GM12878 (cell line): ENCODE results near the gene KRT75. TPM values are rescaled to one million over a fixed set of nuclear protein-coding genes. Genes with fewer than 3 reads are reported as not detected.

ENCODE experiments used
- ATAC-seq: fragments of 200-7000 bp; cut with Tn5 transposase; 3 replicates; pipeline ENCODE4 v1.9.1; 2020; ENCODE audit warnings: mild to moderate bottlenecking, moderate library complexity
- BruUV-seq: library from RNA; stranded (reverse); fragments of 400-500 nt; replicated peaks from 2 replicates; lab custom pipeline; 2021; lab: Mats Ljungman, UMichigan
- CTCF ChIA-PET: fragments of 300-600 bp; sonication (Branson Sonifier 250); formaldehyde crosslinking; extraction: SDS; loops from one replicate; lab custom pipeline; 2021; ENCODE audit warnings: inconsistent platforms; lab: Yijun Ruan, JAX
- POLR2A ChIA-PET: fragments of 350-600 bp; formaldehyde crosslinking; extraction: SDS; loops from one replicate; lab custom pipeline; 2021; ENCODE audit warnings: inconsistent platforms; lab: Charles Lee
- RAD21 ChIA-PET: fragments of 300-600 bp; sonication (Branson Sonifier 250); formaldehyde crosslinking; loops from one replicate; lab custom pipeline; 2023; ENCODE audit warnings: antibody characterized with exemption; ENCODE audit not compliant: unreplicated experiment; lab: Charles Lee
- SMC1A ChIA-PET: fragments of 300-600 bp; sonication (Branson Sonifier 250); formaldehyde crosslinking; loops from one replicate; lab custom pipeline; 2023; ENCODE audit not compliant: unreplicated experiment, uncharacterized antibody; lab: Charles Lee
- DNase-seq: peaks from one replicate; pipeline ENCODE4 v3.0.0-alpha.2; 2011; ENCODE audit warnings: low read depth, low spot score
- FAIRE-seq: peaks from 3 replicates; lab custom pipeline; 2011; peaks lifted over from hg19 to GRCh38; lab: Jason Lieb, UNC
- H2AFZ ChIP-seq: 2 replicates; pipeline ENCODE4 v1.6.0; 2011; ENCODE audit warnings: low read depth, low read length, control low read depth; ENCODE audit not compliant: control insufficient read depth
- H3K27ac ChIP-seq: 2 replicates; pipeline ENCODE4 v1.5.1; 2011; ENCODE audit warnings: control low read depth; ENCODE audit not compliant: control insufficient read depth, insufficient read depth
- H3K27me3 ChIP-seq, 2 experiments: replicated peaks in 1 of 2; 2 replicates each; pipeline versions ENCODE4 v1.6.0 to v1.6.1; 2011; ENCODE audit warnings: low read length in 1 of 2; ENCODE audit not compliant: control insufficient read depth in 2 of 2, insufficient read depth in 2 of 2
- H3K36me3 ChIP-seq, 2 experiments: 2 replicates each; pipeline ENCODE4 v1.5.1; 2011; ENCODE audit warnings: low read length in 1 of 2; ENCODE audit not compliant: control insufficient read depth in 2 of 2, insufficient read depth in 2 of 2
- H3K4me1 ChIP-seq: 2 replicates; pipeline ENCODE4 v1.6.1; 2011; ENCODE audit warnings: mild to moderate bottlenecking, low read length, moderate library complexity, mixed read lengths; ENCODE audit not compliant: control insufficient read depth, insufficient read depth
- H3K4me2 ChIP-seq: 2 replicates; pipeline ENCODE4 v1.6.0; 2011; ENCODE audit warnings: control low read depth; ENCODE audit not compliant: control insufficient read depth, insufficient read depth
- H3K4me3 ChIP-seq: fragments of 200-600 bp; sonication (generic); 2 replicates; pipeline ENCODE4 v1.5.1; 2016
- H3K79me2 ChIP-seq: 2 replicates; pipeline ENCODE4 v1.6.0; 2011; ENCODE audit warnings: low read length; ENCODE audit not compliant: control insufficient read depth, insufficient read depth
- H3K9ac ChIP-seq: 2 replicates; pipeline ENCODE4 v1.8.0; 2011; ENCODE audit warnings: low read length, control low read depth, mixed read lengths; ENCODE audit not compliant: control insufficient read depth, insufficient read depth
- H3K9me3 ChIP-seq: replicated peaks from 3 replicates; pipeline ENCODE4 v1.5.1; 2011; ENCODE audit warnings: mild to moderate bottlenecking, low read length; ENCODE audit not compliant: control insufficient read depth, insufficient read depth
- H4K20me1 ChIP-seq: 2 replicates; pipeline ENCODE4 v1.6.0; 2011; ENCODE audit not compliant: control insufficient read depth, insufficient read depth
- BACH1 ChIP-seq: fragments of 450-650 bp; IDR thresholded peaks from 2 replicates; pipeline ENCODE4 v1.6.1; 2017; ENCODE audit warnings: mild to moderate bottlenecking, borderline replicate concordance
- LARP7 ChIP-seq: fragments of 450-650 bp; IDR thresholded peaks from 2 replicates; pipeline ENCODE4 v1.6.1; 2017; ENCODE audit warnings: mild to moderate bottlenecking
- NBN ChIP-seq: fragments of 450-650 bp; IDR thresholded peaks from 2 replicates; pipeline ENCODE4 v1.6.1; 2016
- NFYA ChIP-seq: IDR thresholded peaks from 2 replicates; pipeline ENCODE4 v1.6.1; 2011; ENCODE audit warnings: low read depth, mild to moderate bottlenecking, low read length, improper control_type of control experiment, borderline replicate concordance
- PAX8 ChIP-seq: fragments of 450-650 bp; IDR thresholded peaks from 2 replicates; pipeline ENCODE4 v1.6.1; 2017; ENCODE audit warnings: mild to moderate bottlenecking, moderate library complexity
- RAD51 ChIP-seq: fragments of 450-650 bp; IDR thresholded peaks from 2 replicates; pipeline ENCODE4 v1.6.1; 2016; ENCODE audit warnings: moderate library complexity, mild to moderate bottlenecking, inconsistent platforms
- RUNX3 ChIP-seq: IDR thresholded peaks from 2 replicates; pipeline ENCODE4 v1.6.1; 2012; ENCODE audit warnings: low read length, inconsistent platforms
- SMAD5 ChIP-seq: IDR thresholded peaks from 2 replicates; pipeline ENCODE4 v1.6.1; 2016; ENCODE audit warnings: antibody characterized with exemption, low read depth
- SPI1 ChIP-seq: IDR thresholded peaks from 2 replicates; pipeline ENCODE4 v1.6.1; 2011; ENCODE audit warnings: low read depth, mild to moderate bottlenecking, low read length, moderate library complexity, borderline replicate concordance; ENCODE audit not compliant: insufficient read depth
- STAT3 ChIP-seq: IDR thresholded peaks from 2 replicates; pipeline ENCODE4 v1.6.1; 2011; ENCODE audit warnings: low read depth, low read length, improper control_type of control experiment
- YBX1 ChIP-seq: fragments of 450-650 bp; IDR thresholded peaks from 2 replicates; pipeline ENCODE4 v1.6.1; 2016; ENCODE audit warnings: antibody characterized with exemption
- WGBS: methylation state at CpG from one replicate; pipeline ENCODE4 v1.1.6; 2016; ENCODE audit warnings: low lambda C conversion rate; ENCODE audit not compliant: insufficient replicate concordance, insufficient coverage; ENCODE audit errors: missing lambda C conversion rate; 5-methylcytosine and 5-hydroxymethylcytosine counted together
- in situ Hi-C: fragments of 300-500 bp; cut with MboI; formaldehyde crosslinking; loops from 9 replicates; pipeline ENCODE4 v1.14.3; 2018; ENCODE audit warnings: mixed read lengths
- intact Hi-C: fragments of 100-400 bp; cut with micrococcal nuclease; formaldehyde crosslinking; loops from one replicate; pipeline ENCODE4 v1.14.2; 2022; ENCODE audit not compliant: unreplicated experiment
- polyA plus RNA-seq, 11 experiments: library from polyadenylated mRNA; depleted of rRNA in 4 of 11; unstranded in 6 of 11; stranded (reverse) in 5 of 11; fragments of >200 nt; fragmentation: Nextera tagmentation in 4 of 11; fragmentation: Illumina TruSeq in 1 of 11; extraction: Ambion mirVana in 4 of 11; extraction: Trizol in 1 of 11; gene quantifications; 1 replicate in 1 of 11; 2 replicates in 10 of 11; pipeline versions ENCODE4 v1.2.1 to v1.2.3, GENCODE V29; 2011 to 2016; ENCODE audit warnings: inconsistent platforms in 2 of 11, missing spikeins in 2 of 11, low read depth in 1 of 11
- total RNA-seq, 4 experiments: library from RNA; depleted of rRNA in 3 of 4; stranded (reverse); fragments of >200 nt in 3 of 4; fragmentation: Illumina TruSeq in 1 of 4; extraction: Trizol in 1 of 4; gene quantifications; 2 replicates each; pipeline versions ENCODE4 v1.2.1 to v1.2.3, GENCODE V29; 2013 to 2021
- TF ChIP-seq, protein P1 (sequence below): fragments of 450-650 bp; formaldehyde crosslinking; IDR thresholded peaks from 2 replicates; pipeline ENCODE4 v1.5.0; 2022; ENCODE audit warnings: mild to moderate bottlenecking, missing genetic modification characterization
- TF ChIP-seq, protein P2 (sequence below): fragments of 450-650 bp; IDR thresholded peaks from 2 replicates; pipeline ENCODE4 v1.6.1; 2017; ENCODE audit warnings: low read depth, mild to moderate bottlenecking, moderate library complexity
- TF ChIP-seq, protein P3 (sequence below): IDR thresholded peaks from 2 replicates; pipeline ENCODE4 v1.6.1; 2012; ENCODE audit warnings: low read depth, low read length, improper control_type of control experiment

Gene KRT75
- total and polyA plus RNA-seq, 10 of the 15 experiments (the other 5 are each of a cell fraction or from before 2014, with no cell fraction given), result not detected

DNA sequence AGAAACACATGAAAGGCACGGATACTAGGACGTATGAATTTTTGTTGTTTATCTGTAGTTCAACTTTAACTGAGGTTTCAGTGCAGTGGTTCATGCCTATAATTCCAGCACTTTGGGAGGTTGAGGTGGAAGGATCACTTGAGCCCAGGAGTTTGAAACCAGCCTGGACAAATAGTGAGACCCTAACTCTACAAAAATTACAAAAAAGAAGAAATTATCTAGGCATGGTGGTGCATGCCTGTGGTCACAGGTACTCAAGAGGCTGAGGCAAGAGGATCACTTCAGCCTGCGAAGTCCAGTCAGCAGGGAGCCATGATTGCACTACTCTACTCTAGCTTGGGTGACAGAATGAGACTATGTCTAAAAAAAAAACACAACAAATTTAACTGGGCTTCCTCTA lies 9.8 kb upstream of the KRT75 start:
- no peaks in the 10 kb centered on the region for H3K9me3 ChIP-seq
- H3K27me3 ChIP-seq, result peaks cover 4 to 11% of the 10 kb centered on the region in 2 experiments
- in situ Hi-C loops (no loop called here), intact Hi-C loops (no loop called here)
- ChIA-PET RAD21 (no interaction called here), SMC1A (no interaction called here), CTCF (interaction anchor here (0.6 kb wide), 1 partner anchor 466 kb away, joined by 3 read pairs; no protein-coding TSS in a partner anchor), POLR2A (no interaction called here)
- no peak overlapping the region for H3K9ac ChIP-seq
- H3K4me2 ChIP-seq, result no peak overlapping the region
- ATAC-seq (no peak), DNase-seq (no peak), FAIRE-seq (no peak)
- no peak overlapping the region for H3K27ac ChIP-seq
- no peaks in the 10 kb centered on the region for H3K4me1 ChIP-seq
- no peaks in the 10 kb centered on the region for H3K36me3 ChIP-seq
- TF ChIP-seq STAT3 (no peak), NFYA (no peak), PAX8 (no peak), RAD51 (no peak), SPI1 (no peak), YBX1 (no peak), BACH1 (no peak), NBN (no peak), RUNX3 (no peak), LARP7 (no peak), SMAD5 (no peak)
- TF ChIP-seq, protein P1, sequence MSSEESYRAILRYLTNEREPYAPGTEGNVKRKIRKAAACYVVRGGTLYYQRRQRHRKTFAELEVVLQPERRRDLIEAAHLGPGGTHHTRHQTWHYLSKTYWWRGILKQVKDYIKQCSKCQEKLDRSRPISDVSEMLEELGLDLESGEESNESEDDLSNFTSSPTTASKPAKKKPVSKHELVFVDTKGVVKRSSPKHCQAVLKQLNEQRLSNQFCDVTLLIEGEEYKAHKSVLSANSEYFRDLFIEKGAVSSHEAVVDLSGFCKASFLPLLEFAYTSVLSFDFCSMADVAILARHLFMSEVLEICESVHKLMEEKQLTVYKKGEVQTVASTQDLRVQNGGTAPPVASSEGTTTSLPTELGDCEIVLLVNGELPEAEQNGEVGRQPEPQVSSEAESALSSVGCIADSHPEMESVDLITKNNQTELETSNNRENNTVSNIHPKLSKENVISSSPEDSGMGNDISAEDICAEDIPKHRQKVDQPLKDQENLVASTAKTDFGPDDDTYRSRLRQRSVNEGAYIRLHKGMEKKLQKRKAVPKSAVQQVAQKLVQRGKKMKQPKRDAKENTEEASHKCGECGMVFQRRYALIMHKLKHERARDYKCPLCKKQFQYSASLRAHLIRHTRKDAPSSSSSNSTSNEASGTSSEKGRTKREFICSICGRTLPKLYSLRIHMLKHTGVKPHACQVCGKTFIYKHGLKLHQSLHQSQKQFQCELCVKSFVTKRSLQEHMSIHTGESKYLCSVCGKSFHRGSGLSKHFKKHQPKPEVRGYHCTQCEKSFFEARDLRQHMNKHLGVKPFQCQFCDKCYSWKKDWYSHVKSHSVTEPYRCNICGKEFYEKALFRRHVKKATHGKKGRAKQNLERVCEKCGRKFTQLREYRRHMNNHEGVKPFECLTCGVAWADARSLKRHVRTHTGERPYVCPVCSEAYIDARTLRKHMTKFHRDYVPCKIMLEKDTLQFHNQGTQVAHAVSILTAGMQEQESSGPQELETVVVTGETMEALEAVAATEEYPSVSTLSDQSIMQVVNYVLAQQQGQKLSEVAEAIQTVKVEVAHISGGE (CRISPR knock-in tag), result no peak
- TF ChIP-seq, protein P2, sequence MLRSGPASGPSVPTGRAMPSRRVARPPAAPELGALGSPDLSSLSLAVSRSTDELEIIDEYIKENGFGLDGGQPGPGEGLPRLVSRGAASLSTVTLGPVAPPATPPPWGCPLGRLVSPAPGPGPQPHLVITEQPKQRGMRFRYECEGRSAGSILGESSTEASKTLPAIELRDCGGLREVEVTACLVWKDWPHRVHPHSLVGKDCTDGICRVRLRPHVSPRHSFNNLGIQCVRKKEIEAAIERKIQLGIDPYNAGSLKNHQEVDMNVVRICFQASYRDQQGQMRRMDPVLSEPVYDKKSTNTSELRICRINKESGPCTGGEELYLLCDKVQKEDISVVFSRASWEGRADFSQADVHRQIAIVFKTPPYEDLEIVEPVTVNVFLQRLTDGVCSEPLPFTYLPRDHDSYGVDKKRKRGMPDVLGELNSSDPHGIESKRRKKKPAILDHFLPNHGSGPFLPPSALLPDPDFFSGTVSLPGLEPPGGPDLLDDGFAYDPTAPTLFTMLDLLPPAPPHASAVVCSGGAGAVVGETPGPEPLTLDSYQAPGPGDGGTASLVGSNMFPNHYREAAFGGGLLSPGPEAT, result no peak
- TF ChIP-seq, protein P3, sequence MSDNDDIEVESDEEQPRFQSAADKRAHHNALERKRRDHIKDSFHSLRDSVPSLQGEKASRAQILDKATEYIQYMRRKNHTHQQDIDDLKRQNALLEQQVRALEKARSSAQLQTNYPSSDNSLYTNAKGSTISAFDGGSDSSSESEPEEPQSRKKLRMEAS, result no peak
- H4K20me1 ChIP-seq, result no peaks in the 10 kb centered on the region
- no TSS peak for BruUV-seq
- WGBS, result 25% methylated on average over 3 of the region's 3 CpGs
- no peaks in the 10 kb centered on the region for H3K79me2 ChIP-seq
- H3K4me3 ChIP-seq, result no peak overlapping the region
- H2AFZ ChIP-seq, result no peak overlapping the region
